IMR-90 (cell line): ENCODE results near the gene MRPL20. TPM values are rescaled to one million over a fixed set of nuclear protein-coding genes. Genes with fewer than 3 reads are reported as not detected.

Source experiments
- ATAC-seq: fragments of 200-7000 bp; cut with Tn5 transposase; 2 replicates; pipeline ENCODE4 v1.9.1; 2020; ENCODE audit warnings: low read depth, mild to moderate bottlenecking, moderate library complexity
- BruUV-seq: library from RNA; stranded (reverse); fragments of 400-500 nt; replicated peaks from 2 replicates; lab custom pipeline; 2021; lab: Mats Ljungman, UMichigan
- CTCF ChIA-PET: fragments of 300-600 bp; formaldehyde crosslinking; extraction: SDS; loops from one replicate; lab custom pipeline; 2021; ENCODE audit warnings: antibody characterized with exemption; lab: Yijun Ruan, JAX
- POLR2A ChIA-PET: fragments of 300-600 bp; sonication (Branson Sonifier 250); formaldehyde crosslinking; loops from one replicate; lab custom pipeline; 2022; ENCODE audit warnings: antibody characterized with exemption; ENCODE audit not compliant: unreplicated experiment; lab: Charles Lee
- DNase-seq: peaks from one replicate; pipeline ENCODE4 v3.0.0; 2013
- H2AFZ ChIP-seq: replicated peaks from 2 replicates; pipeline ENCODE3; 2013; ENCODE audit warnings: low read length, mild to moderate bottlenecking; ENCODE audit not compliant: poor library complexity
- H2AK5ac ChIP-seq: 2 replicates; pipeline ENCODE4 v1.6.1; 2013; ENCODE audit warnings: low read depth, low read length, inconsistent platforms
- H2AK9ac ChIP-seq: replicated peaks from 2 replicates; pipeline ENCODE3; 2013; ENCODE audit warnings: mild to moderate bottlenecking, low read depth, low read length, moderate library complexity; ENCODE audit not compliant: poor library complexity
- H2BK120ac ChIP-seq: 2 replicates; pipeline ENCODE4 v1.6.1; 2013; ENCODE audit warnings: low read depth, low read length, inconsistent platforms
- H2BK15ac ChIP-seq: 3 replicates; pipeline ENCODE4 v1.6.1; 2013; ENCODE audit warnings: low read depth, low read length, inconsistent platforms
- H2BK20ac ChIP-seq: 2 replicates; pipeline ENCODE4 v1.6.1; 2013; ENCODE audit warnings: low read depth, mild to moderate bottlenecking, inconsistent platforms, low read length, moderate library complexity
- H2BK5ac ChIP-seq: 2 replicates; pipeline ENCODE4 v1.6.1; 2013; ENCODE audit warnings: mild to moderate bottlenecking, low read depth, low read length, inconsistent platforms; ENCODE audit not compliant: poor library complexity, severe bottlenecking
- H3K14ac ChIP-seq: replicated peaks from 2 replicates; pipeline ENCODE4 v1.6.1; 2013; ENCODE audit warnings: low read depth, low read length, inconsistent platforms
- H3K18ac ChIP-seq: 2 replicates; pipeline ENCODE4 v1.6.1; 2013; ENCODE audit warnings: low read depth, low read length, control low read depth
- H3K23ac ChIP-seq: 2 replicates; pipeline ENCODE4 v1.6.1; 2013; ENCODE audit warnings: low read depth, low read length, inconsistent platforms
- H3K27ac ChIP-seq: 2 replicates; pipeline ENCODE4 v1.5.1; 2013; ENCODE audit warnings: mild to moderate bottlenecking, control low read depth, low read length; ENCODE audit not compliant: insufficient read depth
- H3K27me3 ChIP-seq: 2 replicates; pipeline ENCODE4 v1.6.1; 2013; ENCODE audit warnings: low read length; ENCODE audit not compliant: control insufficient read depth, insufficient read depth
- H3K36me3 ChIP-seq: 2 replicates; pipeline ENCODE4 v1.6.1; 2013; ENCODE audit warnings: low read length, mixed read lengths; ENCODE audit not compliant: control insufficient read depth, insufficient read depth
- H3K4ac ChIP-seq: 2 replicates; pipeline ENCODE4 v1.6.1; 2013; ENCODE audit warnings: low read depth, low read length, inconsistent platforms
- H3K4me1 ChIP-seq: 2 replicates; pipeline ENCODE4 v1.6.1; 2013; ENCODE audit warnings: low read length, mixed read lengths; ENCODE audit not compliant: control insufficient read depth, insufficient read depth
- H3K4me2 ChIP-seq: 2 replicates; pipeline ENCODE4 v1.6.1; 2013; ENCODE audit warnings: low read depth, mild to moderate bottlenecking, control low read depth, low read length, moderate library complexity
- H3K4me3 ChIP-seq: 2 replicates; pipeline ENCODE4 v1.5.1; 2013; ENCODE audit warnings: low read depth, mild to moderate bottlenecking, control low read depth, low read length, moderate library complexity; ENCODE audit not compliant: insufficient read depth
- H3K56ac ChIP-seq: 2 replicates; pipeline ENCODE4 v1.6.1; 2013; ENCODE audit warnings: low read length, inconsistent platforms; ENCODE audit not compliant: insufficient read depth; ENCODE audit errors: extremely low read depth
- H3K79me1 ChIP-seq, 2 experiments: 2 replicates each; pipeline ENCODE4 v1.6.1; 2013; ENCODE audit warnings: low read length in 2 of 2, inconsistent platforms in 1 of 2, low read depth in 1 of 2
- H3K9ac ChIP-seq: 2 replicates; pipeline ENCODE4 v1.6.1; 2013; ENCODE audit warnings: low read depth, low read length, control low read depth
- H3K9me1 ChIP-seq: 2 replicates; pipeline ENCODE4 v1.6.1; 2013; ENCODE audit warnings: low read length, inconsistent platforms; ENCODE audit not compliant: insufficient read depth
- H3K9me3 ChIP-seq: 2 replicates; pipeline ENCODE4 v1.6.1; 2013; ENCODE audit warnings: low read length; ENCODE audit not compliant: control insufficient read depth, insufficient read depth
- H4K20me1 ChIP-seq: 2 replicates; pipeline ENCODE4 v1.6.1; 2013; ENCODE audit warnings: low read length, inconsistent platforms; ENCODE audit not compliant: insufficient read depth
- H4K5ac ChIP-seq: 2 replicates; pipeline ENCODE4 v1.6.1; 2013; ENCODE audit warnings: mild to moderate bottlenecking, low read depth, low read length, control low read depth
- H4K8ac ChIP-seq, 2 experiments: 2 replicates each; pipeline ENCODE4 v1.6.1; 2013; ENCODE audit warnings: low read depth in 2 of 2, low read length in 2 of 2, control low read depth in 1 of 2, inconsistent platforms in 1 of 2
- H4K91ac ChIP-seq: 2 replicates; pipeline ENCODE4 v1.6.1; 2013; ENCODE audit warnings: low read depth, low read length, inconsistent platforms; ENCODE audit not compliant: insufficient read depth
- BHLHE40 ChIP-seq: fragments of 150-350 bp; IDR thresholded peaks from 2 replicates; pipeline ENCODE4 v1.6.1; 2016; ENCODE audit warnings: mild to moderate bottlenecking, low read depth, low read length
- CHD1 ChIP-seq: IDR thresholded peaks from 2 replicates; pipeline ENCODE4 v1.6.1; 2012; ENCODE audit warnings: low read depth, low read length, improper control_type of control experiment
- FOS ChIP-seq: fragments of 150-350 bp; IDR thresholded peaks from 2 replicates; pipeline ENCODE4 v1.6.1; 2016; ENCODE audit warnings: low read depth, low read length
- MAZ ChIP-seq: IDR thresholded peaks from 2 replicates; pipeline ENCODE4 v1.6.1; 2012; ENCODE audit warnings: low read depth, mild to moderate bottlenecking, low read length, improper control_type of control experiment, moderate library complexity, borderline replicate concordance
- MXI1 ChIP-seq: IDR thresholded peaks from 2 replicates; pipeline ENCODE4 v1.6.1; 2012; ENCODE audit warnings: low read depth, mild to moderate bottlenecking, low read length, moderate library complexity, borderline replicate concordance
- NFE2L2 ChIP-seq: fragments of 150-350 bp; IDR thresholded peaks from 2 replicates; pipeline ENCODE4 v1.6.1; 2016; ENCODE audit warnings: low read depth, mild to moderate bottlenecking, low read length
- RCOR1 ChIP-seq: IDR thresholded peaks from 2 replicates; pipeline ENCODE4 v1.6.1; 2012; ENCODE audit warnings: mild to moderate bottlenecking, low read length, improper control_type of control experiment; ENCODE audit not compliant: insufficient replicate concordance
- RFX5 ChIP-seq: IDR thresholded peaks from 2 replicates; pipeline ENCODE4 v1.8.0; 2012; ENCODE audit warnings: low read depth, mild to moderate bottlenecking, low read length, moderate library complexity
- SMC3 ChIP-seq: fragments of 150-350 bp; IDR thresholded peaks from 2 replicates; pipeline ENCODE4 v1.6.1; 2016; ENCODE audit warnings: low read depth, mild to moderate bottlenecking, antibody characterized with exemption, low read length, moderate library complexity
- WGBS, 2 experiments: methylation state at CpG; one replicate each; pipeline versions ENCODE4 v1.1.5 to v1.1.7; 2013; ENCODE audit warnings: missing lambda C conversion rate in 2 of 2; ENCODE audit not compliant: insufficient read length in 1 of 2; ENCODE audit errors: extremely low coverage in 2 of 2; 5-methylcytosine and 5-hydroxymethylcytosine counted together
- dilution Hi-C: fragments of 300-500 bp; cut with HindIII; formaldehyde crosslinking; loops from one replicate; pipeline ENCODE4 v1.14.3; 2018; ENCODE audit warnings: low sequenced_read_pairs; ENCODE audit not compliant: unreplicated experiment
- in situ Hi-C: fragments of 300-500 bp; cut with MboI; formaldehyde crosslinking; loops from 3 replicates; pipeline ENCODE4 v1.14.3; 2019; ENCODE audit warnings: low sequenced_read_pairs, inconsistent platforms, mixed read lengths
- intact Hi-C: fragments of 100-400 bp; cut with micrococcal nuclease; formaldehyde crosslinking; loops from 2 replicates; pipeline ENCODE4 v1.10.0; 2022
- polyA plus RNA-seq, 3 experiments: library from polyadenylated mRNA; depleted of rRNA; stranded (reverse); fragments of >200 nt; gene quantifications; 2 replicates each; pipeline ENCODE4 v1.2.3, GENCODE V29; 2012; ENCODE audit warnings: low replicate concordance in 1 of 3
- total RNA-seq: library from RNA; depleted of rRNA; stranded (reverse); fragments of >200 nt; gene quantifications from 2 replicates; pipeline ENCODE4 v1.2.3, GENCODE V29; 2012
- TF ChIP-seq, protein P1 (sequence below): fragments of 150-350 bp; IDR thresholded peaks from 2 replicates; pipeline ENCODE4 v1.6.1; 2017; ENCODE audit warnings: mild to moderate bottlenecking, antibody characterized with exemption, low read length, low read depth
- TF ChIP-seq, protein P2 (sequence below): conservative IDR thresholded peaks from 2 replicates; pipeline ENCODE4 v1.5.1; 2012; ENCODE audit warnings: mild to moderate bottlenecking, low read depth, low read length, improper control_type of control experiment
- TF ChIP-seq, protein P3 (sequence below): fragments of 150-350 bp; IDR thresholded peaks from 2 replicates; pipeline ENCODE4 v1.6.1; 2016; ENCODE audit warnings: low read depth, mild to moderate bottlenecking, low read length, moderate library complexity, borderline replicate concordance

The MRPL20 gene
- total and polyA plus RNA-seq, 2 of the 4 experiments (the other 2 are of a cell fraction) = 141 to 157 TPM

DNA sequence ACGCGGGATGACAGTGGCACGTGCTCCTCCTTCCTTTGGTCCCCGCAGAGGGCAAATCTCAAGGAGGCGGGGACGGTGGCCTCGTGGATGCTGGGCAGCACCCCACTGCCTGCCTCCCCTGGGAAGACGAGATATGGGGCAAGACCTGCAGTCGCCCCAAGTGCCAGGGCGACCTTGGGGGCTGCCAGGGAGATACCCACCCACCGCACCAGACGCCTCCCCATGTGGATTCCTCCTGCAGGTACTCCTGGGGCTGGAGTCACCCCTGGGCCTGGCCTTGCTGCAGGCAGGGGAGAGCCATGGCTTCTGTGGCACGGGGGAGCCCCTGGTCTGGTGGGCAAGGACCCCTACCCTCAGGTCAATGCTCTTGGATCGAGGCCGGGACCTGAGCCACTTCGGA is 26.2 kb downstream of the MRPL20 start:
- no peak overlapping the region for H3K4ac ChIP-seq
- no peak overlapping the region for H3K4me3 ChIP-seq
- peaks cover 11% of the 10 kb centered on the region for H4K20me1 ChIP-seq
- DNase-seq = no peak
- H2BK15ac ChIP-seq = no peak overlapping the region
- H2AFZ ChIP-seq = no peak overlapping the region
- CTCF ChIA-PET = no interaction called here
- H4K91ac ChIP-seq = no peak overlapping the region
- no peak overlapping the region for H3K23ac ChIP-seq
- H2BK5ac ChIP-seq = no peak overlapping the region
- no peak overlapping the region for H4K5ac ChIP-seq
- no peak for ATAC-seq
- intact Hi-C loops = no loop called here
- peaks cover 7 to 32% of the 10 kb centered on the region in 2 experiments for H3K79me1 ChIP-seq
- dilution Hi-C loops = no loop called here
- 95% methylated on average over 8 of the region's 16 CpGs; no CpG with 5 or more reads in 1 of the 2 experiments for WGBS, 2 experiments
- H3K9me1 ChIP-seq = peaks cover 4% of the 10 kb centered on the region; the same call in 1 of the 2 replicates
- no peak overlapping the region for H2BK120ac ChIP-seq
- peaks cover 2% of the 10 kb centered on the region; the same call in 1 of the 2 replicates for H3K4me1 ChIP-seq
- H3K14ac ChIP-seq = no peak overlapping the region
- H2BK20ac ChIP-seq = no peak overlapping the region
- no TSS peak for BruUV-seq
- POLR2A ChIA-PET = no interaction called here
- H3K36me3 ChIP-seq = peaks cover 14% of the 10 kb centered on the region
- in situ Hi-C loops = no loop called here
- H4K8ac ChIP-seq = no peak overlapping the region
- H3K4me2 ChIP-seq = no peak overlapping the region
- TF ChIP-seq SMC3 = no peak
- TF ChIP-seq, protein P1, sequence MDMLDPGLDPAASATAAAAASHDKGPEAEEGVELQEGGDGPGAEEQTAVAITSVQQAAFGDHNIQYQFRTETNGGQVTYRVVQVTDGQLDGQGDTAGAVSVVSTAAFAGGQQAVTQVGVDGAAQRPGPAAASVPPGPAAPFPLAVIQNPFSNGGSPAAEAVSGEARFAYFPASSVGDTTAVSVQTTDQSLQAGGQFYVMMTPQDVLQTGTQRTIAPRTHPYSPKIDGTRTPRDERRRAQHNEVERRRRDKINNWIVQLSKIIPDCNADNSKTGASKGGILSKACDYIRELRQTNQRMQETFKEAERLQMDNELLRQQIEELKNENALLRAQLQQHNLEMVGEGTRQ = no peak
- no peak for TF ChIP-seq CHD1
- TF ChIP-seq MXI1 = no peak
- no peak for TF ChIP-seq RFX5
- TF ChIP-seq MAZ = no peak
- TF ChIP-seq, protein P2, sequence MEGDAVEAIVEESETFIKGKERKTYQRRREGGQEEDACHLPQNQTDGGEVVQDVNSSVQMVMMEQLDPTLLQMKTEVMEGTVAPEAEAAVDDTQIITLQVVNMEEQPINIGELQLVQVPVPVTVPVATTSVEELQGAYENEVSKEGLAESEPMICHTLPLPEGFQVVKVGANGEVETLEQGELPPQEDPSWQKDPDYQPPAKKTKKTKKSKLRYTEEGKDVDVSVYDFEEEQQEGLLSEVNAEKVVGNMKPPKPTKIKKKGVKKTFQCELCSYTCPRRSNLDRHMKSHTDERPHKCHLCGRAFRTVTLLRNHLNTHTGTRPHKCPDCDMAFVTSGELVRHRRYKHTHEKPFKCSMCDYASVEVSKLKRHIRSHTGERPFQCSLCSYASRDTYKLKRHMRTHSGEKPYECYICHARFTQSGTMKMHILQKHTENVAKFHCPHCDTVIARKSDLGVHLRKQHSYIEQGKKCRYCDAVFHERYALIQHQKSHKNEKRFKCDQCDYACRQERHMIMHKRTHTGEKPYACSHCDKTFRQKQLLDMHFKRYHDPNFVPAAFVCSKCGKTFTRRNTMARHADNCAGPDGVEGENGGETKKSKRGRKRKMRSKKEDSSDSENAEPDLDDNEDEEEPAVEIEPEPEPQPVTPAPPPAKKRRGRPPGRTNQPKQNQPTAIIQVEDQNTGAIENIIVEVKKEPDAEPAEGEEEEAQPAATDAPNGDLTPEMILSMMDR = no peak
- no peak for TF ChIP-seq RCOR1
- no peak for TF ChIP-seq BHLHE40
- no peak for TF ChIP-seq NFE2L2
- TF ChIP-seq FOS = no peak
- TF ChIP-seq, protein P3, sequence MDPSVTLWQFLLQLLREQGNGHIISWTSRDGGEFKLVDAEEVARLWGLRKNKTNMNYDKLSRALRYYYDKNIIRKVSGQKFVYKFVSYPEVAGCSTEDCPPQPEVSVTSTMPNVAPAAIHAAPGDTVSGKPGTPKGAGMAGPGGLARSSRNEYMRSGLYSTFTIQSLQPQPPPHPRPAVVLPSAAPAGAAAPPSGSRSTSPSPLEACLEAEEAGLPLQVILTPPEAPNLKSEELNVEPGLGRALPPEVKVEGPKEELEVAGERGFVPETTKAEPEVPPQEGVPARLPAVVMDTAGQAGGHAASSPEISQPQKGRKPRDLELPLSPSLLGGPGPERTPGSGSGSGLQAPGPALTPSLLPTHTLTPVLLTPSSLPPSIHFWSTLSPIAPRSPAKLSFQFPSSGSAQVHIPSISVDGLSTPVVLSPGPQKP = no peak
- no peak overlapping the region for H3K27ac ChIP-seq
- no peak overlapping the region for H3K18ac ChIP-seq
- no peak overlapping the region for H2AK5ac ChIP-seq
- H3K9me3 ChIP-seq = no peaks in the 10 kb centered on the region
- no peak overlapping the region for H2AK9ac ChIP-seq
- no peak overlapping the region for H3K56ac ChIP-seq
- no peaks in the 10 kb centered on the region for H3K27me3 ChIP-seq
- H3K9ac ChIP-seq = no peak overlapping the region
